WTC11 (cell line): Measurements from ENCODE around the gene SPIRE1. TPM values are rescaled to one million over a fixed set of nuclear protein-coding genes. Genes with fewer than 3 reads are reported as not detected.

ENCODE experiments used
- ATAC-seq: fragments of 200-7000 bp; cut with Tn5 transposase; 2 replicates; pipeline ENCODE4 v1.10.0; 2021; ENCODE audit warnings: mild to moderate bottlenecking, moderate library complexity
- CTCF ChIA-PET: fragments of 300-600 bp; sonication (Branson Sonifier 250); formaldehyde crosslinking; loops from one replicate; lab custom pipeline; 2021; ENCODE audit warnings: antibody characterized with exemption; lab: Charles Lee
- POLR2A ChIA-PET: fragments of 350-600 bp; sonication (Branson Sonifier 250); formaldehyde crosslinking; loops from one replicate; lab custom pipeline; 2021; ENCODE audit warnings: antibody characterized with exemption; lab: Charles Lee
- DNase-seq: peaks from one replicate; pipeline ENCODE4 v3.0.0; 2021; ENCODE audit warnings: low spot score
- H3K27ac Mint-ChIP-seq: 2 replicates; pipeline ENCODE4 v1.8.0; 2021; ENCODE audit warnings: mixed read lengths
- H3K27me3 Mint-ChIP-seq: 2 replicates; pipeline ENCODE4 v1.8.0; 2021; ENCODE audit warnings: low read depth, mild to moderate bottlenecking, moderate library complexity, mixed read lengths
- H3K36me3 Mint-ChIP-seq: 2 replicates; pipeline ENCODE4 v1.8.0; 2021; ENCODE audit warnings: mixed read lengths
- H3K4me1 Mint-ChIP-seq: 2 replicates; pipeline ENCODE4 v1.8.0; 2022; ENCODE audit warnings: mixed read lengths
- H3K4me3 Mint-ChIP-seq: 2 replicates; pipeline ENCODE4 v1.8.0; 2021; ENCODE audit warnings: mild to moderate bottlenecking, moderate library complexity, mixed read lengths
- H3K9me3 Mint-ChIP-seq: 2 replicates; pipeline ENCODE4 v1.8.0; 2021; ENCODE audit warnings: mixed read lengths
- CBFB ChIP-seq: sonication (generic); formaldehyde crosslinking; IDR thresholded peaks from 2 replicates; pipeline ENCODE4 v1.8.1; 2022; ENCODE audit warnings: mild to moderate bottlenecking, low read depth, missing genetic modification reagents
- FOXJ3 ChIP-seq: sonication (generic); formaldehyde crosslinking; IDR thresholded peaks from 2 replicates; pipeline ENCODE4 v1.9.0; 2021; ENCODE audit warnings: missing genetic modification reagents, mild to moderate bottlenecking, borderline replicate concordance
- FOXP1 ChIP-seq: sonication (generic); formaldehyde crosslinking; IDR thresholded peaks from 2 replicates; pipeline ENCODE4 v1.8.0; 2022; ENCODE audit warnings: missing genetic modification reagents, mild to moderate bottlenecking, moderate library complexity, borderline replicate concordance
- GABPB1 ChIP-seq: sonication (generic); formaldehyde crosslinking; IDR thresholded peaks from 2 replicates; pipeline ENCODE4 v1.8.1; 2023; ENCODE audit warnings: mild to moderate bottlenecking, missing genetic modification reagents
- GRHL2 ChIP-seq: fragments of 250-450 bp; sonication (Bioruptor Pico); IDR thresholded peaks from 2 replicates; pipeline ENCODE4 v1.8.0; 2022; ENCODE audit warnings: mild to moderate bottlenecking, moderate library complexity; ENCODE audit not compliant: insufficient replicate concordance, severe bottlenecking
- KAT7 ChIP-seq: sonication (generic); formaldehyde crosslinking; IDR thresholded peaks from 2 replicates; pipeline ENCODE4 v1.8.1; 2023; ENCODE audit warnings: missing genetic modification reagents, mild to moderate bottlenecking, borderline replicate concordance
- NR1H2 ChIP-seq: sonication (generic); formaldehyde crosslinking; IDR thresholded peaks from 2 replicates; pipeline ENCODE4 v1.9.0; 2021; ENCODE audit warnings: mild to moderate bottlenecking, moderate library complexity, missing genetic modification reagents
- RELA ChIP-seq: sonication (generic); formaldehyde crosslinking; IDR thresholded peaks from 2 replicates; pipeline ENCODE4 v1.8.1; 2022; ENCODE audit warnings: missing genetic modification reagents, mild to moderate bottlenecking, borderline replicate concordance
- SMAD4 ChIP-seq: sonication (generic); formaldehyde crosslinking; IDR thresholded peaks from 2 replicates; pipeline ENCODE4 v1.8.0; 2022; ENCODE audit warnings: mild to moderate bottlenecking, missing genetic modification reagents
- TEAD1 ChIP-seq: sonication (generic); formaldehyde crosslinking; IDR thresholded peaks from 2 replicates; pipeline ENCODE4 v1.8.0; 2022; ENCODE audit warnings: mild to moderate bottlenecking, missing genetic modification reagents
- ZNF121 ChIP-seq: sonication (generic); formaldehyde crosslinking; IDR thresholded peaks from 2 replicates; pipeline ENCODE4 v1.8.0; 2023; ENCODE audit warnings: missing genetic modification reagents
- ZNF219 ChIP-seq: sonication (generic); formaldehyde crosslinking; IDR thresholded peaks from 2 replicates; pipeline ENCODE4 v1.8.0; 2023; ENCODE audit warnings: missing genetic modification reagents, mild to moderate bottlenecking, borderline replicate concordance
- ZNF671 ChIP-seq: fragments of 250-450 bp; sonication (Bioruptor Pico); IDR thresholded peaks from 2 replicates; pipeline ENCODE4 v1.8.0; 2021; ENCODE audit warnings: mild to moderate bottlenecking
- total RNA-seq: library from RNA; stranded (reverse); gene quantifications from 3 replicates; pipeline ENCODE4 v1.2.3, GENCODE V29; 2021
- TF ChIP-seq, protein P1 (sequence below): sonication (generic); formaldehyde crosslinking; IDR thresholded peaks from 2 replicates; pipeline ENCODE4 v1.8.0; 2022; ENCODE audit warnings: missing genetic modification reagents
- TF ChIP-seq, protein P2 (sequence below): sonication (generic); formaldehyde crosslinking; IDR thresholded peaks from 2 replicates; pipeline ENCODE4 v1.8.1; 2023; ENCODE audit warnings: mild to moderate bottlenecking, missing genetic modification reagents
- TF ChIP-seq, protein P3 (sequence below): sonication (generic); formaldehyde crosslinking; IDR thresholded peaks from 2 replicates; pipeline ENCODE4 v1.8.0; 2022; ENCODE audit warnings: mild to moderate bottlenecking, missing genetic modification reagents
- TF ChIP-seq, protein P4 (sequence below): fragments of 250-450 bp; sonication (Bioruptor Pico); IDR thresholded peaks from 2 replicates; pipeline ENCODE4 v1.8.0; 2021; ENCODE audit warnings: mild to moderate bottlenecking
- TF ChIP-seq, protein P5 (sequence below): fragments of 250-450 bp; sonication (Bioruptor Pico); IDR thresholded peaks from 2 replicates; pipeline ENCODE4 v2.1.2; 2022; ENCODE audit warnings: mild to moderate bottlenecking, moderate library complexity

SPIRE1 gene
- total RNA-seq, 1 experiment from 2014 or later: 19.3 TPM

DNA sequence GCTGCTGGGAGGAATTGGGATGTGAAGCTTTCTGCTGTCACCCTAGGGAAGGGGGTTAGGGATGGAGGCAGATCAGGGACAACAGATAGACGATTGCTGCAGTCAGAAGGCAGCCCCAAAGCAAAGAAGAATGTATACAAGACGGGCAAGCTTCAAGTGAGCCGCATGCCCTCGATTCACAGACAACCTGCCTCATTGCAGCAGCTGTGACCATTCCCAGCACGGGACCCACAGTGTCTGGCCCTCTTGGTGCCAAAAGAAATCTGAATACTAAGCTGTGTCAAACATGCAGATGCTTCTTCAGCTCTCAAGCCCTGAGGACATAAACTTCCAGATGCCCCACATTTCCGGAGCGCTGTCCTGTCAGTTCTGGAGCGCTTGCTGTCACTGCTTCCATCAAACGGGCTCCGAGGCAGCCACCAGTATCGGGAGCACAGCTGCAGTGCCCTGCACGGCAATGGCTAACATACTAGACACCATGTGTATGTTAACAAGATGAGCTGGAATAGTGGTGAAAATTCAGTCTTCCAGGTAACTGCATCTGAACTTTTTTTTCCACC is 216.4 kb downstream of the SPIRE1 start (continued):
- TF ChIP-seq, protein P1, sequence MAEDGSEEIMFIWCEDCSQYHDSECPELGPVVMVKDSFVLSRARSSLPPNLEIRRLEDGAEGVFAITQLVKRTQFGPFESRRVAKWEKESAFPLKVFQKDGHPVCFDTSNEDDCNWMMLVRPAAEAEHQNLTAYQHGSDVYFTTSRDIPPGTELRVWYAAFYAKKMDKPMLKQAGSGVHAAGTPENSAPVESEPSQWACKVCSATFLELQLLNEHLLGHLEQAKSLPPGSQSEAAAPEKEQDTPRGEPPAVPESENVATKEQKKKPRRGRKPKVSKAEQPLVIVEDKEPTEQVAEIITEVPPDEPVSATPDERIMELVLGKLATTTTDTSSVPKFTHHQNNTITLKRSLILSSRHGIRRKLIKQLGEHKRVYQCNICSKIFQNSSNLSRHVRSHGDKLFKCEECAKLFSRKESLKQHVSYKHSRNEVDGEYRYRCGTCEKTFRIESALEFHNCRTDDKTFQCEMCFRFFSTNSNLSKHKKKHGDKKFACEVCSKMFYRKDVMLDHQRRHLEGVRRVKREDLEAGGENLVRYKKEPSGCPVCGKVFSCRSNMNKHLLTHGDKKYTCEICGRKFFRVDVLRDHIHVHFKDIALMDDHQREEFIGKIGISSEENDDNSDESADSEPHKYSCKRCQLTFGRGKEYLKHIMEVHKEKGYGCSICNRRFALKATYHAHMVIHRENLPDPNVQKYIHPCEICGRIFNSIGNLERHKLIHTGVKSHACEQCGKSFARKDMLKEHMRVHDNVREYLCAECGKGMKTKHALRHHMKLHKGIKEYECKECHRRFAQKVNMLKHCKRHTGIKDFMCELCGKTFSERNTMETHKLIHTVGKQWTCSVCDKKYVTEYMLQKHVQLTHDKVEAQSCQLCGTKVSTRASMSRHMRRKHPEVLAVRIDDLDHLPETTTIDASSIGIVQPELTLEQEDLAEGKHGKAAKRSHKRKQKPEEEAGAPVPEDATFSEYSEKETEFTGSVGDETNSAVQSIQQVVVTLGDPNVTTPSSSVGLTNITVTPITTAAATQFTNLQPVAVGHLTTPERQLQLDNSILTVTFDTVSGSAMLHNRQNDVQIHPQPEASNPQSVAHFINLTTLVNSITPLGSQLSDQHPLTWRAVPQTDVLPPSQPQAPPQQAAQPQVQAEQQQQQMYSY (CRISPR knock-in tag): no peak
- TF ChIP-seq KAT7 (CRISPR knock-in tag) (no peak), SMAD4 (CRISPR knock-in tag) (no peak)

DNA sequence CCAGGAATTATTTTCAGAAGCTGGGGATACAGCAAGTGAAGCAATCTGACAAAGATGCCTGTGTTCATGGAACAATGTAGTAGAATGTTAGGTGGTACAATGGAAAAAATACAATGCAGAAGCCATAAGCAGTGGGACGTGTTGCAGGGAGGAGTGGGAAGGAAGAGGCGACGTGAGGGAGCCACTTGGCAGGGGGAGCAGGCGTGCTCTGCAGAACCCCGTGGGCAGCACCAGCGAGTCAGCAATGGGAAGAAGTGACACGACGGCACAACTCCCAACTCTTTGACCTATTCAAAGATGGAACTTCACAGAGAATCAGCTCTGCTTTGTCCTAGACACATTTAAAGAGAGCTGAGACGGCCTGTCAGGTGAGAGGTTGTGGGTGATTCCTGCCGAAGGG is 219.7 kb downstream of the SPIRE1 start:
- CTCF ChIA-PET: no interaction called here
- DNase-seq: no peak
- H3K27me3 Mint-ChIP-seq: no peaks in the 10 kb centered on the region
- H3K4me1 Mint-ChIP-seq: peaks cover 8% of the 10 kb centered on the region
- peaks cover 5% of the 10 kb centered on the region for H3K9me3 Mint-ChIP-seq
- no peak for ATAC-seq
- H3K27ac Mint-ChIP-seq: no peak overlapping the region
- TF ChIP-seq, protein P2, sequence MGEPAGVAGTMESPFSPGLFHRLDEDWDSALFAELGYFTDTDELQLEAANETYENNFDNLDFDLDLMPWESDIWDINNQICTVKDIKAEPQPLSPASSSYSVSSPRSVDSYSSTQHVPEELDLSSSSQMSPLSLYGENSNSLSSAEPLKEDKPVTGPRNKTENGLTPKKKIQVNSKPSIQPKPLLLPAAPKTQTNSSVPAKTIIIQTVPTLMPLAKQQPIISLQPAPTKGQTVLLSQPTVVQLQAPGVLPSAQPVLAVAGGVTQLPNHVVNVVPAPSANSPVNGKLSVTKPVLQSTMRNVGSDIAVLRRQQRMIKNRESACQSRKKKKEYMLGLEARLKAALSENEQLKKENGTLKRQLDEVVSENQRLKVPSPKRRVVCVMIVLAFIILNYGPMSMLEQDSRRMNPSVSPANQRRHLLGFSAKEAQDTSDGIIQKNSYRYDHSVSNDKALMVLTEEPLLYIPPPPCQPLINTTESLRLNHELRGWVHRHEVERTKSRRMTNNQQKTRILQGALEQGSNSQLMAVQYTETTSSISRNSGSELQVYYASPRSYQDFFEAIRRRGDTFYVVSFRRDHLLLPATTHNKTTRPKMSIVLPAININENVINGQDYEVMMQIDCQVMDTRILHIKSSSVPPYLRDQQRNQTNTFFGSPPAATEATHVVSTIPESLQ: no peak
- TF ChIP-seq RELA (CRISPR knock-in tag): no peak
- peaks cover 14% of the 10 kb centered on the region for H3K36me3 Mint-ChIP-seq
- POLR2A ChIA-PET: no interaction called here
- H3K4me3 Mint-ChIP-seq: no peak overlapping the region

DNA sequence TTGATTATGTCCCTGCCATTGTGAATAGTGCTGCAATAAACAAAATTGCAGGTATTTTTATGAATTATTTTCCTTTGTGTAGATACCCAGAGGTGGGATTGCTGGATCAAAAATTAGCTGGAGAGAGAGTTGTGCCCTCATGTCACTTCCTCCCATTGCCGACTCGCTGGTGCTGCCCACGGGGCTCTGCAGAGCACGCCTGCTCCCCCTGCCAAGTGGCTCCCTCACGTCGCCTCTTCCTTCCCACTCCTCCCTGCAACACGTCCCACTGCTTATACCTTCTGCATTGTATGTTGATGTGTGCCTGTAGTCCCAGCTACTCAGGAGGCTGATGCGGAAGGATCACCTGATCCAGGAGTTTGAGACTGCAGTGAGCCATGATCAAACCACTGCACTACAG is 222.0 kb downstream of the SPIRE1 start:
- no peak for DNase-seq
- Mint-ChIP-seq H3K27me3 (no peaks in the 10 kb centered on the region), H3K4me3 (no peak overlapping the region), H3K36me3 (peaks cover 14% of the 10 kb centered on the region)
- ChIA-PET CTCF (no interaction called here), POLR2A (no interaction called here)
- TF ChIP-seq, protein P1 (CRISPR knock-in tag): no peak
- TF ChIP-seq TEAD1 (CRISPR knock-in tag): no peak
- TF ChIP-seq ZNF121 (CRISPR knock-in tag): peak; percentile 82
- TF ChIP-seq, protein P3, sequence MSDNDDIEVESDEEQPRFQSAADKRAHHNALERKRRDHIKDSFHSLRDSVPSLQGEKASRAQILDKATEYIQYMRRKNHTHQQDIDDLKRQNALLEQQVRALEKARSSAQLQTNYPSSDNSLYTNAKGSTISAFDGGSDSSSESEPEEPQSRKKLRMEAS: no peak
- TF ChIP-seq CBFB (CRISPR knock-in tag): no peak
- TF ChIP-seq, all 79 proteins: peak for 1
- Mint-ChIP-seq H3K9me3 (no peaks in the 10 kb centered on the region), H3K4me1 (peaks cover 8% of the 10 kb centered on the region), H3K27ac (no peak overlapping the region)
- ATAC-seq: no peak

DNA sequence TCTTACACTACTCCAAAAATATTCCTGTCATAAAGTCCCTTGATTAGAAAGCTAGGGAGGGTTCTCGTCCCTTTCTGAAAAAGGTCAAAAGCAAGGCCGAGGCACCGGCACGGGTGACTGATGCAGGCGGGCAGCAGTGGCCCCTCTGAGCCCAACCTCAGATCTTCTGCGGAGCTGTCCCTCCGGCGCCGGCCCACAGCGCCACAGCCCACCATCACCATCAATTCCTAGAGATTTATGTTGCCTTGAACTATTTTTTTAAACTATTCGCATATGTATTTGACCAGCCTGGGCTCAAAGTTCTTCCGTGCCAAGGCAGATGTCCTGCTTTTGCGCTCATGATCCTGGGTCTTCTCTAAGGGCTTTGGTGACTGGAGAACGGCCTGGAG is 223.4 kb downstream of the SPIRE1 start:
- CTCF ChIA-PET: interaction anchor here (0.6 to 0.8 kb wide), 2 partner anchors 12 to 65 kb away, joined by 3 to 5 read pairs; no protein-coding TSS in a partner anchor
- no peak for ATAC-seq
- no peak for TF ChIP-seq ZNF671 (CRISPR knock-in tag)
- TF ChIP-seq FOXP1 (CRISPR knock-in tag): no peak
- TF ChIP-seq NR1H2 (CRISPR knock-in tag): no peak
- TF ChIP-seq, protein P4, sequence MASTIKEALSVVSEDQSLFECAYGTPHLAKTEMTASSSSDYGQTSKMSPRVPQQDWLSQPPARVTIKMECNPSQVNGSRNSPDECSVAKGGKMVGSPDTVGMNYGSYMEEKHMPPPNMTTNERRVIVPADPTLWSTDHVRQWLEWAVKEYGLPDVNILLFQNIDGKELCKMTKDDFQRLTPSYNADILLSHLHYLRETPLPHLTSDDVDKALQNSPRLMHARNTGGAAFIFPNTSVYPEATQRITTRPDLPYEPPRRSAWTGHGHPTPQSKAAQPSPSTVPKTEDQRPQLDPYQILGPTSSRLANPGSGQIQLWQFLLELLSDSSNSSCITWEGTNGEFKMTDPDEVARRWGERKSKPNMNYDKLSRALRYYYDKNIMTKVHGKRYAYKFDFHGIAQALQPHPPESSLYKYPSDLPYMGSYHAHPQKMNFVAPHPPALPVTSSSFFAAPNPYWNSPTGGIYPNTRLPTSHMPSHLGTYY (CRISPR knock-in tag): no peak
- TF ChIP-seq GABPB1 (CRISPR knock-in tag): no peak
- TF ChIP-seq FOXJ3 (CRISPR knock-in tag): no peak
- TF ChIP-seq GRHL2 (CRISPR knock-in tag): no peak
- TF ChIP-seq ZNF219 (CRISPR knock-in tag): no peak
- TF ChIP-seq, protein P5, sequence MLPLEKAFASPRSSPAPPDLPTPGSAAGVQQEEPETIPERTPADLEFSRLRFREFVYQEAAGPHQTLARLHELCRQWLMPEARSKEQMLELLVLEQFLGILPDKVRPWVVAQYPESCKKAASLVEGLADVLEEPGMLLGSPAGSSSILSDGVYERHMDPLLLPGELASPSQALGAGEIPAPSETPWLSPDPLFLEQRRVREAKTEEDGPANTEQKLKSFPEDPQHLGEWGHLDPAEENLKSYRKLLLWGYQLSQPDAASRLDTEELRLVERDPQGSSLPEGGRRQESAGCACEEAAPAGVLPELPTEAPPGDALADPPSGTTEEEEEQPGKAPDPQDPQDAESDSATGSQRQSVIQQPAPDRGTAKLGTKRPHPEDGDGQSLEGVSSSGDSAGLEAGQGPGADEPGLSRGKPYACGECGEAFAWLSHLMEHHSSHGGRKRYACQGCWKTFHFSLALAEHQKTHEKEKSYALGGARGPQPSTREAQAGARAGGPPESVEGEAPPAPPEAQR (CRISPR knock-in tag): no peak

More for the DNA sequence above, 223.4 kb downstream of the SPIRE1 start:
- POLR2A ChIA-PET: no interaction called here
- Mint-ChIP-seq H3K4me3 (no peak overlapping the region), H3K36me3 (peaks cover 14% of the 10 kb centered on the region), H3K9me3 (no peaks in the 10 kb centered on the region), H3K4me1 (peaks cover 8% of the 10 kb centered on the region), H3K27ac (peak overlapping the region; percentile 82), H3K27me3 (no peaks in the 10 kb centered on the region)
- no peak for DNase-seq
